Stimulated activated CD8-positive, alpha-beta memory T cell treated with anti-CD3 and anti-CD28 coated beads, Interleukin-12 subunit alpha, Interleukin-12 subunit beta, amount 100 ng/mL, for 1 hour (primary cell): Measurements from ENCODE around the gene SLC24A3.

ENCODE experiments used
- DNase-seq: peaks from one replicate; pipeline ENCODE4 v3.0.0-alpha.2; 2020; ENCODE audit warnings: low read depth

The SLC24A3 gene

DNA sequence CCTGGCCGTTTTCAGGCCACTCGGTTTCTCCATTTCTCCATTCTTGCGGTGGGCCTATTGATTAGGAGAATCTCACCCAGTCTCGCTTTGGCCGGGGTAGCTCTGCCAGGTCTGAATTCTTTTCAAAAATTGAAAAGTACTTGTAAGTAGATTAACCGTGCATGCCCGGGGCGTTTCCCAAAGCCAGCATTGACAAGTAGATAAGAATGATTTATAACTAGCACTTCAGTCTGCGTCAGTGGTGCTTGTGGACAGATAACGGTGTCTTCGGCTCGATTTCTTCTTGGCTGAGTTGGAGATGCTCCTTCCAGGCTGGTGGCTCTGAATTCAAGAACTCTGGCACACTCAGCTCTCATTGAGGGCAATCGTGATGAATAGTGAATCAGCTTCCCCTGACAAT, 29.0 kb downstream of the SLC24A3 start:
- no peak for DNase-seq

DNA sequence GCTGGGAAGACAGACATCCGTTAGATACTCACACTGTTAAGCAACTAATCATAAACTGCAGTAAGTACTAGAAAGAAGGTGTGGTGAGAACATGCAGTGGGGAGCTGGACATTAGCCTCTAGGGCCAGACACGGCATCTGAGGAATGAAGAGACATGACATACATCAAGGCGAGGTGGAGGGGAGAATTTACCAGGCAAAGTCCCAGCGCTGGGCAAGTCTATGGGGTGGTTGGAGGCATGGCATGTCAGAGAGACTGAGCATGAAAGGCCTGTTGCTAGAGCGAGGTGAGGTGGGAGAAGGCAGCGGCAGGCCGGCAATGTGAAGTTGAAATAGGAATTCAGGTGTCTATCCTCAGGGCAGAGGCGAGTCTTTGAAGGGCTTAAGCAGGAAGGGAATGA, 31.8 kb downstream of the SLC24A3 start:
- DNase-seq = no peak

DNA sequence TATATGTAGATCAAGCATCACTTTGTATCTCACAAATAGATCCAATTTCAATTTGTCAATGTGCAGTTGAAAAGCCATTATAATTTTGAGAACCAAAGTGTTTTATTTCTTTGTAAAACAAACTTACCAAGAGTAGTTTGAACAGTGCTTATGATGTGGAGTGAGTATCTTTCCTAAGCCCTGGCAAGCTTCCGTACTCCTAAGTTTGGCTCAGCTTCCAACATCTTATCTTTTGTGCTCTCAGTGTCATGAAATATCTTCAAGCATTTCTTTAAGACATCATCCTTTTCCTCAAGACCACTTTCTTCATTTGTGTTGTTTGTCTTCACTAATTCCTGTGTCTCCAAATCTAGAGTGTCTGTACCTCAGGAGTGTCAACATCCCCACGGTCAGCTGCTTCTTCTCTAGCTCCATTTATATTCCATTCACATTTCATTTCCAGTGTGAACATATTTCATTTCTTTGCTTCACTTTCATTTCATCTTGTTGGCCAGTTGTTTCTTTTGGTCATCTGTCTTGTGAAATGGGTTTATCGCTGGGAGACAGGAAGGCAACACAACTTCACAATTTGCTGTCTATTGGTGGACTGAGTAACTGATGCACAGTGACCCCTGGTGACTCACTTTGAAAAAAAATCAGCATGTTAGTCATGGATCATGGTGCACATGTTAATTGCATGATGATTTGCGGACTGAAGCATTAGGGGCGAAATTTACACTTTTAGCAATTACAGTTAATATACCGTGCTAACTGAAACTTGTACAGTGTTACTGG, 36.9 kb downstream of the SLC24A3 start:
- DNase-seq = no peak

DNA sequence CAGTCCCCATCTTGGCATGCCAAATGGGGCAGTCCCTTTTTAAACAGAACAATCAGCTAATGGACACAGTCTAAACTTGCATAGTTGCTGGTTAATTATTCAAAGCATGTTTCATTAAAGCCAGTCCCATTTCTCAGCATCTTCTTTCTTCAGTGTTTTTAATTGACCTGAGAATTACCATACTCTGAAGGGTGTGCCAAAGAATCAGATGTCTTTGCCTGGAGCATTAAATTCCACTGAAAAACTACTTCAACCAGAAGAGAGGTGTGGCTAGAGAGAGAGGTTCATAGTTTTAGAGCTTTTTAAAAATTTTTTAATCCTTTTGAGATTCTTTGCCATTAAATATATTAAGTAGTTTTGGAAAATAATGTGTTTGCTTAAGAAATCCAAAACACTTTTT, 37.9 kb downstream of the SLC24A3 start:
- no peak for DNase-seq

DNA sequence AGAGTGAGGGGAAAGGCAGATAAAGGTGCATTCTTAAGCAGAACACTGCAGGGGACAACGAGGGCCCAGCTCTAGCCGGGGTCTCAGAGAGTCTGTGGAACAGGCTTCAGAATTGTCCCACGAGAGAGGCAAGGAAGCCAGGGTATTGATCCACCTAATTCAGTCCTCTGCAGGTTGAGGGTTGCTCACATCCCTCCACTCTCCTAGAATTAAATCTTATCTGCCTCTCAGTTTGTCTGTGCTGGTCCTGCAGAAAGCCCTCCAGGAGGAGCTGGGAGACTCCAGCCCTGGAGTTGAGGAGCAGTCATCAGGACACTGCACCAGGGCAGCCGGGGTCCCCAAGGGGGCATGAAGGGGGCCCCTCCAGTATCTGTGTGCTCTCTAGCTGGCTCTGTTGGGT, 39.1 kb downstream of the SLC24A3 start:
- DNase-seq = no peak

DNA sequence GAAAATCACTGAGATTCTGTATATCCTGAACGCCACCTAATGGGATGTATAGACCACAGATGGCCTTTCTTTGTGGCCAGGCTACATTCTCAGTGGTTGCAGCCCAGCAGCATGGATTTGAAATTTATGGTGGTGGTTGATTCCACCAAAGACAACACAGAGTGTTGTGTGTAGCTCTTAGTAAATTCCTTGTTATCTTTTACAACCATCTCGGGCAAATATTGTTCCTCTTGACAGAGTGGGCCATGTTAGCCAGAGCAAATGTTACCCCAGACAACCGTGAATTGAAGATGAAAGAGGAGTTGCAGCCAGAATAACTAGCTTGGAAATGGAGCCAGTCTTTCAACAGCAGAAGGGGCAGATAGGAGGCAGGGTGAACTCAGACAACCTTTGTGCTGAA, 39.5 kb downstream of the SLC24A3 start:
- no peak for DNase-seq

DNA sequence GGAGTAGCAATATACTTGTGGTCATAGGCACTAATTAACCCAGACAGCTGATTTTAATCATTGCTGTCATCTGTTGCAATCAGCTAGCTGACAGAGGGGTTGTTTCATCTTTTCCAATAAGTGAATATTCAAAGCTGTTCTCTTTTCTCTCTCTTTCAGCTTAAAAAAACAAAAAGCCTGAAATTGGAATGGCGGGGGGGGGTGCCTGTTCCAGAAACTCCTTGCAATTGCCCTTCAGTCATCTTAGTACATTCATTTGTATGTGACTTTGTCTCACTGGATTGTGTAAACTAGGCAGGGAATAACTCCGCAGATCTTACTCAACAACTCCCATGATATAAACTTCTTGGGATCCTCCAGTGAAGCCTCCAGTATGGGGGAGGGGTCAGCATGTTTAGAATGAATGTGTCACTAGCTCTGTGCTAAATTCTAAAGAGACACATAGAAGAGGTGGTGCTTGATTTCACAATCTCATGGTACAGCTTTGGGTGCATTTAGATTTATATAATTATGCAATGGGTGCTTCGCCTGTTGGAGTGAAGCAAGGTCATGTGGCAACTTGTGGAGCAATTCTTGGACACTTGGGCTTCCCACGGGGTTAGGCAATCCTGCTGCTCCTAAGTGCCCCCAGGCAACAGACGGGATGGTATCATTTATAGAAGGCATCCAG, 40.1 kb downstream of the SLC24A3 start:
- no peak for DNase-seq

DNA sequence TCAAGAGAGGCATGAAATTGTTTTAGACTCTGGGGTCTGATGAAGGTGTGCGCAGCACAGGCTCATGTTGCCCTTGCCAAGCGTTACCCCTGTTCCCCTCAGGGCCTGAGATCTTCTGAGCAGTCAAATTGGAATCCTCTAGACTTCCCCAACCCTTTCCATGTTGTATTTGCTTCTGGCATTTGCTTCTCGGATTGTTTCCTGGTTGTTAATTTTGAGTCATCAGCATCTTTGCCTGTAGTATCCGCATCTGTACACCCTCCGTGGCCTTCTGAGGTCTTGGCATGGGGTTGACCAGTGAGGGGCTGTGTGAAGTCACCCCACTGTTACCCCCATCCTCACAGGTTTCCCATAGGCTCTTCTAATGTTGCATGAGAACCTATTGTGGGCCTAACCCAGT, 40.9 kb downstream of the SLC24A3 start:
- DNase-seq = no peak

DNA sequence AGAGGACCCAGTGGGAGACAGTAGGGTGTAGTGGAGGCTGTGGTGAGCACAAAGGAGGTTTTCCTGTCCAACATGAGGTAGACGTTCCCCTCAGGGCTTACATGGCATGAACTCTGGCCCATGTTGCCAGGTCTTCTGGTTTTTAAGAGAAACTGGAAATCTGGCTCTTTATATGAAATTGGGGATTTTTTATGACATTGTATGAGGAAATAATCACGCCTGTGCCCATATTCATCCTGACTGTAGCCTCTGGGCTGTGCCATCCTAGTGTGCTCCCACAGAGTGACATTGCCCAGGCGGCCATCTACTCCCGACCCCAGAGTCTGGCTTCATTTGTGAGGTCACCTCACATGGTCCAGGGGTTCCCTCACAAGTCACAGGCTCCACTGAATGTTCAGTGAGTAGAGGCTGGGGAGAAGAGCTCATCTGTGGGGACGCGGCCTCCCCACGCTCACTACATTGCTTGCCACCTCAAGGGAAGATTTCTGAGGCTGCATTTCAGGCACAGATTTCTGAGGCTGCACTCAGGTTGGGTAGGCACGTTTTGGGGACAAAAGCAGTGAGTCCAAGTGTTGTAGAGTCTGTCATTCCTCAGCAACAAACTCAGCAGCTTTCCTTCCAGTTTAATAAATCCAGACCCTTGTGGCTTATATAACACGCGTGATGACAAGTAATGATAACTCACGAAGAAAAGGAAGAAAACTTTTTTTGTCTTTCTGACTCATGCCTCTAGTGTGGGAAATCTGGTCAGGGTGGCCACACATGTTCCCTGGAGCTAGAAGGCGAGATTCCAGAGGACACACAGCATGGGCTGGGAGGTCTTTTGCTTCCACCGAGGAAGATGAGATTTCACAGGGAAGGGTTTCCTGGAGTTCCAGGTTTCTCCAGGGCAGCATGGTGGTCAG, 41.7 kb downstream of the SLC24A3 start:
- DNase-seq = no peak

DNA sequence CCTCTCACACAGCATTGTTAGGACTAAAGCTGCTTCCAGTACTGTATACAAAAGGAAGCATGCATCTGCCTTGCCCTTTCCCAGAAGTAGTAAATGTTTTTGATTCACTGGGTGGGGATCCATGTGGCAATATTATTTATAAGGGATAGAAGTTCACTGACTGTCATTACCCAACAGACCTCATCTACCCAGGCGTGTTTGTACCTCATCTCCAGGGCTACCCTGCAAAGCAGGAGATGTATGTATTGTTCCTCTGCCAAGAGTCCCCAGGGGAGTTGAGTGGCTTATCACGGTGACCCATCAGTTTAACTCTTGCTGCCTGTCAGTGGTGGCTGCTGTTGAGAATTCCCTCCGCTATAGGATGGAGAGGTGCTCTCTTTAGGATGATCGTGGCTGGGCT, 42.5 kb downstream of the SLC24A3 start:
- no peak for DNase-seq

DNA sequence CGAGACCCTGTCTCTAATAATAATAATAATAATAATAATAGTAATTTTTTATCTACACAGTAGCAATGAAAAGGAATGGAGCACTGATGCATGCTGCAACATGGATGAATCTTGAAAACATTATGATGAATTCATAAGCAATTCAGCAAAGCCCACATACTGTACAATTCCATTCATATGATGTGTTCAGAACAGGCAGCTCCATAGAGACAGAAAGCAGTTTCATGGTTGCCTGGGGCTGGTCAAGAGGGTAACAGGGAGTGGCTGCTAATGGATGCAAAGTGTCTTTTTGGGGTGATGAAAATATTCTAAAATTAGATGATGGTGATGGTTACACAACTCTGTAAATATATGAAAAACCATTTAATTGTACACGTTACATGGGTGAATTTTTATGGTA, 43.6 kb downstream of the SLC24A3 start:
- DNase-seq = no peak

DNA sequence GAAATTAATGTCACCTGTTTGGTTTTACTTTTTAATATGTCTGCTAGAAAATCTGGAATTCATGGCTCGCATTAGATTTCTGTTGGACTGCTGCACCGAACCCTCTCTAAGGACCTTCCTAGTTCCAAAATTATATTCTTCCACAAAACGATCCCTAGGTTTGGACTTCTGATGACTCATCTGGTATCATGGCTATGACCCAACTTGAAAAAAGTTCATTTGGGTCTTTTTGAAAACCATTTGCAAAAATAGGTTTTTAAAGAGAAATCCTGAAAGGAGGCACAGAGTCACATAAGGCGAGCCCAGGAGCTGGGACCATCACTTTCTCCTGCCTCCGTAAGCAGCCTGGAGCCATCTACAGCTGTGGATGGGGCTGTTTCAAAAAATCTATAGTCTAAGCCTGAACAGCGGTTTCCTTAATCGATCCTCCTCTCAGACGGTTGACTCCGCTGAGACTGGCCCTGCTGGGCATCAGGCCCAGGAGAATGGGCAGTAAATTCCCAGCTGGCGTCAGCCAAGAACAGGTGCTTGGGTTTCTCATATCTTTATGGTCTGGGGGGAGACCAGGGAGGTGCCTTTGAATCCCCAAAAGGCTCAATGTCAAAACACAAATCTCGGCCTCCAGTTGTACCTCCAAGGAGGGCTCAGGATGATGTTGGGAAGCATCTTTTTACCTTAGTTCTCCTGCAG, 44.6 kb downstream of the SLC24A3 start:
- DNase-seq = no peak

DNA sequence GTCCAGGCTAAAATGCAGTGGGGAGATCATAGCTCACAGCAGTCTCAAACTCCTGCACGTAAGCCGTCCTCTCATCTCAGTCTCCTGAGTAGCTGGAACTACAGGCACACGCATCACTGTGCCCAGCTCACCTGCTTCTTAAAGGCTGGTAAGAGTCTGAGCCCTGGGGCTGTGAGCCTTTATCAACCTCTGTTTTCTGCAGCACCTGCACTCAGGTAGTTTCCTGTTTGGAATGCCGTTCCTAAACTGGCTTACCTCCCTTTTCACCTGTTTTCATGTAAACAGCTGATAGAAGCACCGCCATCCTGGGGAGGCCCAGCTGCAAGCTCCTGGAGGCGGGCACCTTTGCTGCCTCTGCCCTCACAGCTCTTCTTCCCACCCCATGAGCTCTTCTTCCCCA, 45.4 kb downstream of the SLC24A3 start:
- DNase-seq = no peak

DNA sequence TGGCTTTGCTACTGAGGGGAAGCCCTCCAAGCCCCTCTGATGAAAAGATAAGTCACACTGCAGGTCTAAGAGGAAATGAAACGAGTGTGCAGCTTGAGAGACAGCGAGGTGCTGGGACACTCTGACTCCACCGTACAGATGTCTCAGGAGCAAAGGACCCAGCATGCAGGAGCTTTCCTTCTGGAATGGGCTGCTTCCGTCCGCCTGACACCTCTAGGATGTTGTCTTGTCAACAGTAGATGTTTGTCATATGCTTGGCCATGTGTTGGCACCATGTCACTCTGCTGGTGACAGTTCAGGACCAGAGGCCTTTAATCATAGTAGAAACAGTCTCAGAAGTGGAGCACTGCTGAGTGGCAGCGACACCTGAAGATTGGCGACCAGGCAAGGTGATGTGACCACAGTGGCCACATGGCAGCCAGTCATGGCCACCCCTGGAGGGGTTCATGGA, 46.7 kb downstream of the SLC24A3 start:
- DNase-seq = no peak

DNA sequence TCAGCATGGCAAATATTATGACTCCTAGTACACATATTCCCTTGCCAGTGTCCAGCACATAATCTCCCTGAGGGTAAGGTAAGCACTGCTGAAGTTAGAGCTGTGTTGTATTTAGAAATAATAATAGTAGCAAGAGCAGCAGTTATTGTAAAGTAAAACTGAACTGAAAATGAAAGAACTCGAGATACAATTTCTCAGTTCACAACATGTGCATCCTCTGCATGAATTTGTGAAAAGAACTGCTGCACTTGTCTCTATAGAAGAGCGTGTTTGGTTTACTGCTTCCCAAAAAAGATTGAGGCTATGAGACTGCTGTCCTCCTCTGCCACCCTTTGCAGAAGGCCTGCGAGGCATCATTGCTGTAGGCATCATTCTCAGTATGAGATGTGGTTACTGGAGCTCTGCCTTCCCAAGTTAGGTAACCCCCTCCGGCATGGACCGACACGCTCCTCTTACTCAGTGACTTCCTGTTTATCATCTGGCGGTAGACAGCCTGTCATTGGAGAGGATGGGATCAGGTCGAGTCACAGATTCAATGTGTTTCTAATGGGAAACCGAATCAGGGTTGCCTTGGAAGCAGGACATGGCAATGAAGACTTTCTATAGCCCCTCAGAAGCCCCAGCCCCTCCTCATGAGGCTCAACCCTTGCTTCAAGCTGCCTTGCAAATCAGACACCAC, 48.1 kb downstream of the SLC24A3 start:
- no peak for DNase-seq

DNA sequence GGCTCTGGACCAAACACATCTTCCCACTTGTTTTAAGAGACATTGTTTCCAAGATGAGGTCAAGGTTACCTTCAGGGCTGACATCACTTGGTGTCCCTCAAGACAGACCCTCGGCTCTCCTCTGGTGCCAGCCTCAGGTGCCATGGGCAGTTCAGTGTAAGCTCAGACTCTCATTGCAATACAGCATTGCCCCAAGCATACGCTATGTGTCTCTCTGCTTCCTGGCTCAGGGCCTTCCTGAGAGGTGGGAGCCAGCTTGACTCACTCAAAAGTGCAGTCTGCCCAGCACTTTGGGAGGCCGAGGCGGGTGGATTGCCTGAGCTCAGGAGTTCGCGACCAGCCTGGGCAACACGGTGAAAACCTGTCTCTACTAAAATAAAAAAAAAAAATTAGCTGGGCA, 51.7 kb downstream of the SLC24A3 start:
- no peak for DNase-seq

DNA sequence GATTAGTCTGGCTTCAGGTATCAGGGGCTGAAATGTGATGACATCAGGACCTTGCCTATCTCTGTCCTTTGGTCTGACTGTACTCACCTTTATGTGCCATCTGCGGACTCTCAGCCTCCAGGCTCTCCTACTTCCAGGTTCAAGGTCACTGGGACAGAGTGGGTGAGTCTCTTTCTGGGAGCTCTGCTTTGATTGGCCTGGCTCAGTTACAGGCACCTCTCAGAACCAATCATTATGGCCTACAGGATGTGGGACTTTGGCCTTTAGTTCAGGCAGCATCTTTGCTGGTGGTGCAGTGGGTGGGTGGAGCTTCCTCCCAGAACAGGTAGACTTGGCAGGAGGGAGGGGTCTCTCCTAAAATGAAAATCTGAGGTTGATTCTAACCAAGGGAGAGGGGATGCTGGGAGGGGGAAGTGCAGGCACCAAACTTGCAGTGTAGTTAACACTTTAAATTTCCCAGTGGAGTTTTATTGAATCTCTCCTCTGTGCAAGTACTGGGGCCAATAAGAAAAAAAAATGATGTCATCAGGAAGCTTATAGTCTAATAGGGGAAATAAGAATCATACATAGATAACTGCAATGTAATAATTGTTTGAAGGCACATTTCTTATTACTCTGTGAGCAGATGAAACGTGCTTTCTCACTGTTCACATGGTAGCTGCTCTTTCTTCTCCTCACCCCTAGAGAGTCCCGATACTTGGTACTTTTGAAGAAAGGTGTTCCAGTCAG, 53.4 kb downstream of the SLC24A3 start:
- no peak for DNase-seq

DNA sequence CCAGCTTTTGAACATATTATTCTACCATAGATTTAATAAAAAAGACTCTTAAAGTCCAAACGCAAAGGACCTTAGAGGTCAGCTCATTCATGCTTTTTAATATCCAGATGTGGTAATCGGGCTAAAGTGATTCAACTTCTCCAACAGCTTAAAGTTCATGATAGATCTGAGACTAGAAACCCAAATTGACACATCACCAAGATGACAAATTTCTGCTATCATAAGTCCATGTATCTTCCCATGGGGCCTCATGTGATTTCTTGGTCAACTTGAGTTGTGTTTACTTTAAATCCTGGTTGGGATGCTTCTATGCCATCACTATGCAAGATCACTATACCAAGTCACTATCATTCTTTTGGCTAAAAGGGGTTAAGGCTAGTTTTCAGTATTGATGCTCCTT, 56.0 kb downstream of the SLC24A3 start:
- no peak for DNase-seq

DNA sequence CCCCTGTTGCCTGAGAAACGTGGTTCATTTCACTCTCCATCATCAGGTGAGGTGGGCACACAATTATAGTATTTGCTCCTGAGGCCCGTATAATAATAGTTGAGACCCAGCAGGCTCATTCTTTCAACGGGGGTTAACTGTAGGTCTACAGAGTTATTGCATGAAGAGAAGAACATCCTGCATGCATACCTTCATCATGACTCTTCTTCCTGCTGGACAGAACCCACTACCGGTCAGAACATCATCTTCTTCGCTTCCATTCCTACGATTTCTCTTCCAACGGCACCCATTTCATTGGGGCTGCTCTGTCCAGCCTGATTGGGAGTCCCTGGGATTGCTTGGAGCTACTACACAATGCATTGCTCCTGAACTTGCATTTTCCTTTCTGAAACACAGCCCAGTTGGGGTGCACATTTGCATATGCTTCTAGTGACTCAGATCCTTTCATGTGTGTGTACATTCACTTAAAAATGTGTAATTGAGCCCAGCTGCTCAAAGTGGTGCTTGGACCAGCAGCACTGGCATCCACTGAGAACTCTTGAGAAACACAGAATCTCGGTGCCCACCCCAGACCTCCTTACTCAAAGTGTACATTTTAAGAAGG, 57.4 kb downstream of the SLC24A3 start:
- no peak for DNase-seq

DNA sequence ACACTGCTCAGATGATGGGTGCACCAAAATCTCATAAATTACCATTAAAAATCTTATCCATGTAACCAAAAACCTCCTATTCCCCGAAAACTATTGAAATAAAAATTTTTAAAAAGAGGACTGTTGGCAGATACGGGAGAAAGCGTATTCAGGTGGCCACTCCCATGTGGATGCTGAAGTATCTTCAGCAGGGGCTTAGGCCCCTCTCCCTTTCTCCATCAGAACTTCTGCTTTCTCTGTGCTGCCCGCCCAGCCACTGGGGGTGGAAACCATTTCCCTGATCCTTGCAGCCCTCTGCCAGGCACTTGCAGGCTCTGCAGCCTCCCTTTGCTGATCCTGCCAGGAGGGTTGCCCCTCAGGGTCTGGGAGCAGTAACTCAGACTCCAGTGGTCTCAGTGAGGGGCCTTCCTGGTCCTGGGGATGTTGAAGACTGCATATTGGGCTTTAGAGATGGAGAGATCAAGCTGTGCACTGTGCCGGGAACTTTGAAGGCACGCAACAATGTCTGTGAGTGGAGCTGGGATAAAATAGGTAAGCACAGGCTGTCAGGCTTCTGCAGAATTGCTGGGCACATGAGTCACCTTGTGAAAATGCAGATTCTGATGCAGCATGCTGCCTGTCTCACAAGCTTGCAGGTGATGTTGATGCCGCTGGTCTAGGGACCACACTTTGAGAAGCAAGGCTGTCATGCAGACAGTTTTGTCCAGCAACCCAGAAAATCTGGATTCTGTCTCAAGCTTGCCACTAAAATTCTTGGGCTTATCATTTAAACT, 59.6 kb downstream of the SLC24A3 start:
- no peak for DNase-seq
